HCT116 (cell line): Measurements from ENCODE around the gene UBR3. TPM values are rescaled to one million over a fixed set of nuclear protein-coding genes. Genes with fewer than 3 reads are reported as not detected.

Source experiments
- ATAC-seq: fragments of 200-7000 bp; cut with Tn5 transposase; 2 replicates; pipeline ENCODE4 v1.9.1; 2020; ENCODE audit warnings: mild to moderate bottlenecking, moderate library complexity
- BruUV-seq: library from RNA; stranded (reverse); fragments of 400-500 nt; replicated peaks from 2 replicates; lab custom pipeline; 2021; lab: Mats Ljungman, UMichigan
- CTCF ChIA-PET: fragments of 300-600 bp; sonication (Branson Sonifier 250); formaldehyde crosslinking; loops from one replicate; lab custom pipeline; 2021; ENCODE audit warnings: antibody characterized with exemption; lab: Charles Lee
- POLR2A ChIA-PET: fragments of 300-600, 350-600 bp; sonication (Branson Sonifier 250); formaldehyde crosslinking; loops from one replicate; lab custom pipeline; 2021; ENCODE audit warnings: antibody characterized with exemption; lab: Charles Lee
- RAD21 ChIA-PET, 2 experiments: fragments of 300-600 bp; sonication (Branson Sonifier 250); formaldehyde crosslinking; loops; one replicate each; lab custom pipeline; 2023; ENCODE audit warnings: low total read pairs in 2 of 2; ENCODE audit not compliant: uncharacterized antibody in 2 of 2, unreplicated experiment in 2 of 2, low non-redundant PET in 1 of 2; lab: Charles Lee
- DNase-seq: peaks from one replicate; pipeline ENCODE4 v3.0.0-alpha.2; 2010; ENCODE audit warnings: low read depth, low spot score
- H2AFZ ChIP-seq: fragments of 200-600 bp; shearing (Covaris generic), sonication (generic); 2 replicates; pipeline ENCODE4 v1.6.1; 2017; ENCODE audit warnings: low read depth, mixed run types, mixed read lengths, antibody characterized with exemption, low read length; ENCODE audit not compliant: poor library complexity, severe bottlenecking
- H3K27ac ChIP-seq: 2 replicates; pipeline ENCODE4 v1.5.1; 2012; ENCODE audit warnings: low read depth, low read length
- H3K27me3 ChIP-seq: fragments of 200-600 bp; sonication (generic); 2 replicates; pipeline ENCODE4 v1.6.1; 2016; ENCODE audit warnings: mixed run types, low read length, mixed read lengths; ENCODE audit not compliant: insufficient read depth
- H3K36me3 ChIP-seq, 2 experiments: fragments of 200-500 bp in 1 of 2; fragments of 200-600 bp in 1 of 2; sonication (Bioruptor generic) in 1 of 2; sonication (generic) in 1 of 2; 2 replicates each; pipeline versions ENCODE4 v1.5.1 to v1.6.1; 2014 to 2016; ENCODE audit warnings: low read length in 2 of 2, inconsistent platforms in 1 of 2, mixed read lengths in 1 of 2, mixed run types in 1 of 2; ENCODE audit not compliant: insufficient read depth in 2 of 2, control insufficient read depth in 1 of 2
- H3K4me1 ChIP-seq, 2 experiments: fragments of 200-600 bp in 1 of 2; sonication (generic) in 1 of 2; 2 replicates each; pipeline versions ENCODE4 v1.5.1 to v1.6.1; 2012 to 2017; ENCODE audit warnings: low read length in 2 of 2, inconsistent platforms in 1 of 2, mild to moderate bottlenecking in 1 of 2, mixed read lengths in 1 of 2, mixed run types in 1 of 2, moderate library complexity in 1 of 2; ENCODE audit not compliant: insufficient read depth in 2 of 2, control insufficient read depth in 1 of 2
- H3K4me2 ChIP-seq: fragments of 200-600 bp; sonication (generic); 2 replicates; pipeline ENCODE4 v1.6.1; 2017; ENCODE audit warnings: mixed run types, low read length, mixed read lengths
- H3K4me3 ChIP-seq, 2 experiments: fragments of 200-600 bp in 1 of 2; sonication (generic) in 1 of 2; replicated peaks in 1 of 2; 2 replicates each; pipeline ENCODE4 v1.5.1; 2011 to 2016; ENCODE audit warnings: low read length in 2 of 2, control low read depth in 1 of 2, low read depth in 1 of 2, mild to moderate bottlenecking in 1 of 2, mixed read lengths in 1 of 2, mixed run types in 1 of 2
- H3K79me2 ChIP-seq: fragments of 200-600 bp; sonication (generic); 2 replicates; pipeline ENCODE4 v1.6.1; 2017; ENCODE audit warnings: mild to moderate bottlenecking, mixed run types, low read length, moderate library complexity, mixed read lengths; ENCODE audit not compliant: insufficient read depth
- H3K9ac ChIP-seq: fragments of 200-600 bp; sonication (generic); 2 replicates; pipeline ENCODE4 v1.6.1; 2016; ENCODE audit warnings: low read length, mixed read lengths
- H3K9me2 ChIP-seq: fragments of 200-600 bp; sonication (generic), shearing (Covaris generic); 2 replicates; pipeline ENCODE4 v1.6.1; 2017; ENCODE audit warnings: mixed run types, mild to moderate bottlenecking, moderate library complexity; ENCODE audit not compliant: insufficient read depth
- H3K9me3 ChIP-seq, 2 experiments: fragments of 200-500 bp in 1 of 2; fragments of 200-600 bp in 1 of 2; sonication (Bioruptor generic) in 1 of 2; sonication (generic) in 1 of 2; 2 replicates each; pipeline ENCODE4 v1.6.1; 2014 to 2017; ENCODE audit warnings: low read length in 2 of 2, mixed read lengths in 2 of 2, inconsistent platforms in 1 of 2, low read depth in 1 of 2, mild to moderate bottlenecking in 1 of 2, mixed run types in 1 of 2, moderate library complexity in 1 of 2; ENCODE audit not compliant: control insufficient read depth in 1 of 2, insufficient read depth in 1 of 2
- H4K20me1 ChIP-seq: fragments of 200-600 bp; sonication (generic), shearing (Covaris generic); 2 replicates; pipeline ENCODE4 v1.6.1; 2017; ENCODE audit warnings: mixed run types, mild to moderate bottlenecking, moderate library complexity; ENCODE audit not compliant: insufficient read depth
- CBX3 ChIP-seq: IDR thresholded peaks from 2 replicates; pipeline ENCODE4 v1.6.1; 2012; ENCODE audit warnings: low read depth
- CEBPB ChIP-seq: IDR thresholded peaks from 2 replicates; pipeline ENCODE4 v1.6.1; 2012; ENCODE audit warnings: low read depth
- POLR2AphosphoS5 ChIP-seq: IDR thresholded peaks from 2 replicates; pipeline ENCODE4 v1.6.1; 2011; ENCODE audit warnings: mild to moderate bottlenecking, low read depth, low read length, moderate library complexity
- SIN3A ChIP-seq: IDR thresholded peaks from 2 replicates; pipeline ENCODE4 v1.6.1; 2012; ENCODE audit warnings: low read depth
- SP1 ChIP-seq: IDR thresholded peaks from 2 replicates; pipeline ENCODE4 v1.6.1; 2012; ENCODE audit warnings: low read depth
- TCF7L2 ChIP-seq: IDR thresholded peaks from 2 replicates; pipeline ENCODE4 v1.7.0; 2011; ENCODE audit warnings: borderline replicate concordance, inconsistent platforms; ENCODE audit not compliant: insufficient read depth, insufficient read length; ENCODE audit errors: extremely low read depth
- intact Hi-C: fragments of 100-400 bp; cut with micrococcal nuclease; formaldehyde crosslinking; loops from 2 replicates; pipeline ENCODE4 v1.10.0; 2022
- total RNA-seq: library from RNA; stranded (reverse); gene quantifications from one replicate; pipeline ENCODE4 v1.2.1, GENCODE V29; 2021; ENCODE audit not compliant: unreplicated experiment
- TF ChIP-seq, protein P1 (sequence below): IDR thresholded peaks from 2 replicates; pipeline ENCODE4 v1.6.1; 2012; ENCODE audit warnings: low read depth
- TF ChIP-seq, protein P2 (sequence below): IDR thresholded peaks from 2 replicates; pipeline ENCODE4 v1.6.1; 2012

The UBR3 gene
- total RNA-seq, 1 experiment from 2014 or later: 29.5 TPM

DNA sequence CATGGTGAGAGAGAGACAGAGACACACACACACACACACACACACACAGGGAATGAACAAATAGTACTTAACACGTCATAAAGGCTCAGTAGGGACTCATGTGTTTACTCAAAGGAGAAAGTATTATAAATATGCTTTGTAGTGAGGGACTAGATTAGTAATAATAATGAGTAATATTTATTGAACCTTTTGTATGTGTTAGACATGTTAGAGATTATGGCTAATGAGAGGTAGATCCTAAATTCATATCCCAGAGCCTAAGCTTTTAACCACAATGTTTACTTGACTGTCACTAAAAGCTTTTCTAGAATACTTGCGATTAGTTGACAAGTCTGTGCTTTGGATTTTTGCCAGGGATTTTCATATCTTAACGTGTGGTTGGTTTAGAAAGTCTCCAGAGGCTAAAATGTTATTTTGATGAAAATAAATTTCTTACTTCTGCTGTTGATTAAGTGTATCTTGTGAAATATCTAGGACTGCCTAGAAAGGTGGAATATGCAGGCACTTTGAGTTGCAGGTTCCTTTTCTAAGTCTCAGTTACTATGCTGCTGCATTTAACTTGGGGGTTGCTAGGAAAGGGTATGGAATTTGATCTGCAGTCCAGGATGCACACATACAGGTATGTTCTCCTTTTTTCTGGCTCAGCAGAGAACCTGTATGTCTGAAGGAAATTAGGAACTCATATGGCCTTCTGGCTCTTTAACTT lies 64.5 kb downstream of the UBR3 start:
- intact Hi-C loops: no loop called here
- no peaks in the 10 kb centered on the region for H3K4me1 ChIP-seq
- ChIA-PET CTCF (no interaction called here), POLR2A (no interaction called here), RAD21 (no interaction called here)
- no peak overlapping the region for H3K27ac ChIP-seq
- no peak overlapping the region for H3K9ac ChIP-seq
- H3K36me3 ChIP-seq: no peaks in the 10 kb centered on the region
- H3K9me2 ChIP-seq: no peaks in the 10 kb centered on the region
- H3K27me3 ChIP-seq: no peaks in the 10 kb centered on the region
- no peak overlapping the region for H2AFZ ChIP-seq
- no peak overlapping the region for H3K4me3 ChIP-seq
- DNase-seq (no peak), ATAC-seq (no peak)
- TF ChIP-seq, protein P1, sequence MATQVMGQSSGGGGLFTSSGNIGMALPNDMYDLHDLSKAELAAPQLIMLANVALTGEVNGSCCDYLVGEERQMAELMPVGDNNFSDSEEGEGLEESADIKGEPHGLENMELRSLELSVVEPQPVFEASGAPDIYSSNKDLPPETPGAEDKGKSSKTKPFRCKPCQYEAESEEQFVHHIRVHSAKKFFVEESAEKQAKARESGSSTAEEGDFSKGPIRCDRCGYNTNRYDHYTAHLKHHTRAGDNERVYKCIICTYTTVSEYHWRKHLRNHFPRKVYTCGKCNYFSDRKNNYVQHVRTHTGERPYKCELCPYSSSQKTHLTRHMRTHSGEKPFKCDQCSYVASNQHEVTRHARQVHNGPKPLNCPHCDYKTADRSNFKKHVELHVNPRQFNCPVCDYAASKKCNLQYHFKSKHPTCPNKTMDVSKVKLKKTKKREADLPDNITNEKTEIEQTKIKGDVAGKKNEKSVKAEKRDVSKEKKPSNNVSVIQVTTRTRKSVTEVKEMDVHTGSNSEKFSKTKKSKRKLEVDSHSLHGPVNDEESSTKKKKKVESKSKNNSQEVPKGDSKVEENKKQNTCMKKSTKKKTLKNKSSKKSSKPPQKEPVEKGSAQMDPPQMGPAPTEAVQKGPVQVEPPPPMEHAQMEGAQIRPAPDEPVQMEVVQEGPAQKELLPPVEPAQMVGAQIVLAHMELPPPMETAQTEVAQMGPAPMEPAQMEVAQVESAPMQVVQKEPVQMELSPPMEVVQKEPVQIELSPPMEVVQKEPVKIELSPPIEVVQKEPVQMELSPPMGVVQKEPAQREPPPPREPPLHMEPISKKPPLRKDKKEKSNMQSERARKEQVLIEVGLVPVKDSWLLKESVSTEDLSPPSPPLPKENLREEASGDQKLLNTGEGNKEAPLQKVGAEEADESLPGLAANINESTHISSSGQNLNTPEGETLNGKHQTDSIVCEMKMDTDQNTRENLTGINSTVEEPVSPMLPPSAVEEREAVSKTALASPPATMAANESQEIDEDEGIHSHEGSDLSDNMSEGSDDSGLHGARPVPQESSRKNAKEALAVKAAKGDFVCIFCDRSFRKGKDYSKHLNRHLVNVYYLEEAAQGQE: no peak
- TF ChIP-seq TCF7L2 (no peak), SIN3A (no peak), CEBPB (no peak), POLR2AphosphoS5 (no peak), CBX3 (no peak), SP1 (no peak)
- TF ChIP-seq, protein P2, sequence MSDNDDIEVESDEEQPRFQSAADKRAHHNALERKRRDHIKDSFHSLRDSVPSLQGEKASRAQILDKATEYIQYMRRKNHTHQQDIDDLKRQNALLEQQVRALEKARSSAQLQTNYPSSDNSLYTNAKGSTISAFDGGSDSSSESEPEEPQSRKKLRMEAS: no peak
- BruUV-seq: no TSS peak
- no peaks in the 10 kb centered on the region for H4K20me1 ChIP-seq
- H3K9me3 ChIP-seq: no peaks in the 10 kb centered on the region
- 0 out of 2 replicates have a peak, but pooled peaks cover 3% of the 10 kb centered on the region for H3K79me2 ChIP-seq
- H3K4me2 ChIP-seq: no peak overlapping the region
